OCI-LY3 (cell line): Measurements from ENCODE around the gene FAM107B.

Source experiments
- EZH2phosphoT487 ChIP-seq: fragments of 200-600 bp; shearing (Covaris generic); IDR thresholded peaks from 2 replicates; pipeline ENCODE4 v1.6.1; 2018; ENCODE audit warnings: antibody characterized with exemption, mixed run types, low read depth
- TF ChIP-seq, protein P1 (sequence below): fragments of 200-600, 300-600 bp; sonication (generic); IDR thresholded peaks from 2 replicates; pipeline ENCODE4 v1.5.1; 2014; ENCODE audit warnings: antibody characterized with exemption, low read length, low read depth

DNA sequence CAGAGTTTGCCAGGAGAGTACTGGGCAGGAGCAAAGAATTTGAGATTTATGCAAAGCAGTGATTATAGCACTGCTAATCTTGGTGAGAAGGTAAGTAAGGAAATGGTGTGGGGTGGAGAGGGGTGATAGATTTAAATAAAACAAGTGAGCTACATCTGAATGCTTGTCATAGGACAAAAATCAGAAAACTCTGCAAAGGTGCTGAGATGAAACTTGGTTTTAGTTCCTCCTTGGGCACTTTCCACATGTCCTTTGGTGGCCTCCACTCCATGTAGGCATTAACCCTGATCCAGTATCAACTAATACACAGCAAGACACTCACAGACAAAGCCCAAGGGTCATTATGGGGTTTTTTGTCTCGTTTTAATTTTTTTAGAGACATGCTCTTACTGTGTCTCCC is 25.7 kb upstream of the FAM107B start:
- TF ChIP-seq, protein P1, sequence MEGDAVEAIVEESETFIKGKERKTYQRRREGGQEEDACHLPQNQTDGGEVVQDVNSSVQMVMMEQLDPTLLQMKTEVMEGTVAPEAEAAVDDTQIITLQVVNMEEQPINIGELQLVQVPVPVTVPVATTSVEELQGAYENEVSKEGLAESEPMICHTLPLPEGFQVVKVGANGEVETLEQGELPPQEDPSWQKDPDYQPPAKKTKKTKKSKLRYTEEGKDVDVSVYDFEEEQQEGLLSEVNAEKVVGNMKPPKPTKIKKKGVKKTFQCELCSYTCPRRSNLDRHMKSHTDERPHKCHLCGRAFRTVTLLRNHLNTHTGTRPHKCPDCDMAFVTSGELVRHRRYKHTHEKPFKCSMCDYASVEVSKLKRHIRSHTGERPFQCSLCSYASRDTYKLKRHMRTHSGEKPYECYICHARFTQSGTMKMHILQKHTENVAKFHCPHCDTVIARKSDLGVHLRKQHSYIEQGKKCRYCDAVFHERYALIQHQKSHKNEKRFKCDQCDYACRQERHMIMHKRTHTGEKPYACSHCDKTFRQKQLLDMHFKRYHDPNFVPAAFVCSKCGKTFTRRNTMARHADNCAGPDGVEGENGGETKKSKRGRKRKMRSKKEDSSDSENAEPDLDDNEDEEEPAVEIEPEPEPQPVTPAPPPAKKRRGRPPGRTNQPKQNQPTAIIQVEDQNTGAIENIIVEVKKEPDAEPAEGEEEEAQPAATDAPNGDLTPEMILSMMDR = no peak
- no peak for TF ChIP-seq EZH2phosphoT487
